ENCODE measurements around the gene MRPL41.
"Not testable (repeated sequence)": the region's sequence is repeated elsewhere in the genome, so short reads cannot be mapped to it uniquely, and the experiment has no call there.

The MRPL41 gene

DNA sequence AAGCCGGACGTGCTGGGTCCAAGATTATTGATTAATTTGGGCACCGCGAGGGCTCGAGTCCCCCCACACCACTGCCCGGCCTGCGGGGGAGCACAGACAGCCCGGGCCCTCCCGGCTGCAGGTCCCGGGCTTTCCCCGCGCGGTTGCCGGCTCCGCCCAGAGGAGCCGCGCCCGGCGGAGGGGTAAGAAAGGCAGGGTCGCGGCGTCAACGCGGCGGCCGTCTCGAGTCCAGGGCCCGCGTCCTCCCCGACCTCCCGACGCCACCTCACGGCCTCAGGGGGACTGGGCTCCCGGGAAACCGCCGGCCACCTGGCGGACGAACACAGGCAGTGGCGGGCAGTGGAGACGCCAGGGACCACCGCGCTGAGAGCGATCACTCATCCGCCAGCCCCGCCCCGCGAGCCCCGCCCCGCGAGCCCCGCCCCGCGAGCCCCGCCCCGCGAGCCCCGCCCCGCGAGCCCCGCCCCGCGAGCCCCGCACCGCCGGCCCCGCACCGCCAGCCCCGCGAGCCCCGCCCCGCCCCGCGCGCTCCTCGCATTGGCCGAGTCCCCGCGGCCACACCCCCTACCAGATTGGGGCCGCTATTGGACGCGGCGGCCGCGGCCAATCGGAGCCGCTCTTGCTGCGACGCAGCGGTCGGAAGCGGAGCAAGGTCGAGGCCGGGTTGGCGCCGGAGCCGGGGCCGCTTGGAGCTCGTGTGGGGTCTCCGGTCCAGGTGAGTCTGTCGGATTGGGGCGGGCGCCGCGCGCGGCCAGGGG lies at the start of gene MRPL41:
TSS of gene MRPL41 (plus strand) at position 616 of the 758 bp plus-strand sequence. CDS start 203 bp downstream, outside the sequence.
- peak in 55 of 56 donors; percentile 32 to 95 (median 84) for DNase-seq

DNA sequence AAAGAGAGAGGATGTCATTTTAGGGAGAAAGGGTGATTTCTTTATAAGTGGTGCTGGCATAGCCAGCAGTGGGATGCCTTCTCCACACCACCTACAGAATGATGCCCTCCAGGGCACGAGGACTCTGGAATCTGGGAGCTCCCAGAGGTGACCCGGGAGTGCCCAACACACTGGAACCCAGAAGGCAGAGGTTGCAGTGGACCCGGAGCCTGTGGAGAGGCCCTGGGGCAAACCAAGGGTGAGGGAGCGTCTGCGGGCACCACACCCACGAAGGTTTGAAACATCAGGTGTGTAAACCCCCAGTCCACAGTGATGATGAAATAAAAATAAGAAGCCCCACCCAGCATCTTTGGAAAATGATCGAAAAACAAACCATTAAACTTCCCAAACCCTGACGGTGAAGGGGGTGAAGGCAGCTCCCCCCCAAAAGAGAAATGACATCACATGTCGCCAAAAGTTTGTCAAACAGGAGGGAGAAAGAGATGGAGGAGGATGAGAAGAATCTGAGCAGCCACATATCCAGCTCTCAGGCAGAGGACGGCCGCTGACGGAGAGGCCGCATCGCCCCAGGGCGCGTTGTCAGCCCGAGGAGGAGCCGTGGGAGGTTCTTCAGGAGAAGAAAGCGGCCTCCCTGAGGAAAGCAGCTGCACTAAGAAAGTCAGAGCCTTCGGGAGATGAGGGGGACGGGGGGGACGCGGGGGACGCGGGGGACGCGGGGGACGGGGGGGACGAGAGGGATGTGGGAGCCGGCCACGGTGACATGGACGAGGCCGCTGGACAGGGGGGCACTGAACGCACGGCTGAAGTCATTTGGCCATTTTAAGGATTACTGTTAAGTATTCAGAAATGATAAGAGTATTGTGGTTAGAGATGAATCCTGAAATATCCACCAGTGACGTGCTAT lies 49.4 kb upstream of the MRPL41 start:
- DNase-seq, result no peak

- DNase-seq, result no peak
Measured at GRCh38 chr9:137504432-137504777, 47.3 kb upstream of the MRPL41 start.

DNA sequence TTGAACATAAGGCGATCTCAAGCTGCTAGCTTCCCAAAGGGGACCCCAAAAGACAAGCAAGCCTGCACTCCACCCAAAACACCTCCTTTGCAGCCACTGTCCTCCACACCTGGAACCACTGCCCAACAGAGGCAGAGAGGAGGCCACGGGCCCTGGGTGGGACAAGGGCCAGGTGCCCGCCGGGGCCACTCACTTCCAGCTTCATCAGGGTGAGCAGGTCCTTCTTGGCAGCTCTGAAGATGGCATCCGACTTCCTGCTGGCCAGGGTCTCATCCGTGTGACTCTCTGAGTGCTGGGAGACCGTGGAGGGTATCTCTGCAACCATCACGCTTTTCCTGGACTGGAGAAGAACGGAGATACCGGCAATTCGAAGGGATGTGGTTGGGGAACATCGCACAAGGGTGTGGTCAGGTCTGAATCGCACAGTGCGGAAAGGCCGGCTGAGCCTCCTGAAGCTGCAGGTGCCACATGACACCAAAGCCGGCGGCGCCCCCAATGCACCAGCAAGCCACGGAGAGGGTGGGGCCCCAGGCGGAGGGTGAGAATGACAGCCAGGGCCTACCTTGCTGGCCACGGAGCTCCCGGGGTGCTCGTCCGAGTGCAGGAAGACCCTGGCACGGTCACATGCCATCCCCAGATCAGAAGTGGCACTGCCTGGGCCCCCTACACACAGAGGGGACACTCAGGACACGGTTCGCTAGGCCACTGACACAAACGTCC lies 46.1 kb upstream of the MRPL41 start:
- DNase-seq, result no peak

DNA sequence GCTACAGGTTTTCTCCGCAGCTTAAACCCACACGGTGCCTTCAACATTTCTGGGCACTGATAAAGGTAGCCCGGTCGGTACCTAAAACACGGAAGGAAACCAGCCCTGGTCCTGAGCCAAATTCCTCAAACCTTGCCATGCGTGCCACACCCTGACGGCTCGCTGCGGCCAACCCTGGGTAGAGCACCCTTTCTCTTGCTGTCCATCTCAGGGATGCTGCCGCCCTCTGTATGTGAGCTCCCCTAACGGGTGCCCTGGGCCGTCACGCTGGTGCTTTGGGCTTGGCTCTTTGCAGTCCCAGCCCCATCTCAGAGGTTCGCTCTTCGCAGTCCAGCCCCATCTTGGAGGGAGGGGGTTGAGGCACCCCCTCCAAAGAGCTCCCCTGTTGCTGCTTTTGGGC lies 45.4 kb upstream of the MRPL41 start:
- DNase-seq, result no peak

DNA sequence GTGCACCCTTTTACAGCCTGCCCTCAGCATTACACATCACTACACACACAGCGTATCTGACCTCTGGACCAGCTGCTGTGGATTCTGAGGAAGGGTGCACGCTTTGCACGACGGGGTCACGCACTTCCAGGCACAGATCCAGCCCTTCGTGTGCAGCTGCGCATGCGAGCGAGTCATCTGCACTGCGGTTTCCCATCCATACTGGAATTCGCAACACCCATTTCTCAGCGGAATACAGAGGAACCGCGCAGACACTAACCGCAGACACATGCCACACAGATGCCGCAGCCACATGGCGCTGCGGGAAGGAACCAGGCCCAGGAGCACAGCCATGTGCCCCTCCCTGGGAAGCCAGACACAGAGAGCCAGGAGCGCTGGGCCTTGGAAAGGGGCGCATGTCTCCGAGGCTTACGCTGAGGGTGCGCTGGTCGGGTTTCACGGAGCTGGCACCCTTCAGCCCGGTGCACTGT lies 44.9 kb upstream of the MRPL41 start:
- no peak for DNase-seq

DNA sequence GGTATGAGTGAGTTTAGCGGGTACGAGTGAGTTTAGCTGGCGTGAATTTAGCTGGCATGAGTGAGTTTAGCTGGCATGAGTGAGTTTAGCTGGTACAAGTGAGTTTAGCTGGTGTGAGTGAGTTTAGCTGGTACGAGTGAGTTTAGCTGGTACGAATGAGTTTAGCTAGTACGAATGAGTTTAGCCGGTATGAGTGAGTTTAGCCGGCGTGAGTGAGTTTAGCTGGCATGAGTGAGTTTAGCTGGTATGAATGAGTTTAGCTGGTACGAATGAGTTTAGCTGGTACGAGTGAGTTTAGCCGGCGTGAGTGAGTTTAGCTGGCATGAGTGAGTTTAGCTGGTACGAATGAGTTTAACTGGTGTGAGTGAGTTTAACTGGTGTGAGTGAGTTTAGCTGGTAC lies 42.5 kb upstream of the MRPL41 start:
- no peak for DNase-seq

DNA sequence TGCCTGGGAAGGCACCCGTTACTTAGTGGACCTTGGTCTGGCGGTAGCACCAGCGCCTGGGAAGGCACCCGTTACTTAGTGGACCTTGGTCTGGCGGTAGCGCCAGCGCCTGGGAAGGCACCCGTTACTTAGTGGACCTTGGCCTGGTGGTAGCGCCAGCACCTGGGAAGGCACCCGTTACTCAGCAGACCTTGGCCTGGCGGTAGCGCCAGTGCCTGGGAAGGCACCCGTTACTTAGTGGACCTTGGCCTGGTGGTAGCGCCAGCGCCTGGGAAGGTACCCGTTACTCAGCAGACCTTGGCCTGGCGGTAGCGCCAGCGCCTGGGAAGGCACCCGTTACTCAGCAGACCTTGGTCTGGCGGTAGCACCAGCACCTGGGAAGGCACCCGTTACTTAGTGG lies 40.6 kb upstream of the MRPL41 start:
- DNase-seq, result not testable (repeated sequence)

GRCh38 chr9:137511758-137512463 lies 39.8 kb upstream of the MRPL41 start:
- DNase-seq, result no peak

GRCh38 chr9:137513136-137513535 lies 38.5 kb upstream of the MRPL41 start:
- DNase-seq, result not testable (repeated sequence)

DNA sequence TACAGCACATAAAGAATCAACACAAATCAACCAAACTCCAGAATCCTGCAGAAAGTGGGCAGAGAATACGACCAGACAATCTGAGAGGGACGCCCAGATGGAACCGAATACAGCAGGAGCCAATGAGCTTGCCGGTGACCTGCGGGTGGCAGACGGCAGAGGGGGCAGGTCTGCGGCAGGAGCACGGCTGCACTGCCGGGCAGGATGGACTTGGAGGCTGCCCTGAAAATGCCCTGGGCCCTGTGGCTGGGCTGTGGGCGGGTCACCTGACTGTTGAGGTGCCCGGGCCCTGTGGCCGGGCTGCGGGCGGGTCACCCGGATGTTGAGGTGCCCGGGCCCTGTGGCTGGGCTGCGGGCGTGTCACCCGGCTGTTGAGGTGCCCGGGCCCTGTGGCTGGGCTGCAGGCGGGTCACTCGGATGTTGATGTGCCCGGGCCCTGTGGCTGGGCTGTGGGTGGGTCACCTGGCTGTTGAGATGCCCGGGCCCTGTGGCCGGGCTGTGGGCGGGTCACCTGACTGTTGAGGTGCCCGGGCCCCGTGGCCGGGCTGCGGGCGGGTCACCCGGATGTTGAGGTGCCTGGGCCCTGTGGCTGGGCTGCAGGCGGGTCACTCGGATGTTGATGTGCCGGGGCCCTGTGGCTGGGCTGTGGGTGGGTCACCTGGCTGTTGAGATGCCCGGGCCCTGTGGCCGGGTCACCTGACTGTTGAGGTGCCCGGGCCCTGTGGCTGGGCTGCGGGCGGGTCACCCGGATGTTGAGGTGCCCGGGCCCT lies 37.7 kb upstream of the MRPL41 start:
- DNase-seq, result not testable (repeated sequence)

DNA sequence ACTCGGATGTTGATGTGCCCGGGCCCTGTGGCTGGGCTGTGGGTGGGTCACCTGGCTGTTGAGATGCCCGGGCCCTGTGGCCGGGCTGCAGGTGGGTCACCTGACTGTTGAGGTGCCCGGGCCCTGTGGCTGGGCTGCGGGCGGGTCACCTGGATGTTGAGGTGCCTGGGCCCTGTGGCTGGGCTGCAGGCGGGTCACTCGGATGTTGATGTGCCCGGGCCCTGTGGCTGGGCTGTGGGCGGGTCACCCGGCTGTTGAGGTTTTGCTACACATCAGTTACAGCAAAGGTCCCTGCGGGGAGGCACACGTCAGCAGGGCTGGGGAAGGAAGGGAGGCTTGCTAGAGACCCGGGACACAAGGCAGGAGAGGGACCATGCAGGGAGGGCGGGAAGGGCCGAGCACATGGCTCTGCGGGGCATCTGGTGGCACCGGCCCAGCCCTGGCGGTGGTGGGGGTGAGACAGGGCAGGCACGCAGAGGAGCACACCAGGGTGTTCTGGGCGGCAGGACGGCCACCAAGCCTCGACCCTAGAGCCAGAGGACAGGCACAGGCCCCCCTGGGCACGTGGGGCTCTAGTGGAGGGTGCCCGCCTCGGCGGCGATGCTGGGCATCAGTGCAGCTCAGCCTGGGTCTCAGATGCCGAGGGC lies 36.9 kb upstream of the MRPL41 start:
- DNase-seq, result no peak

- DNase-seq, result no peak
Measured at GRCh38 chr9:137515338-137515724, 36.3 kb upstream of the MRPL41 start.

- no peak for DNase-seq
Measured at GRCh38 chr9:137516144-137516917, 35.3 kb upstream of the MRPL41 start.

DNA sequence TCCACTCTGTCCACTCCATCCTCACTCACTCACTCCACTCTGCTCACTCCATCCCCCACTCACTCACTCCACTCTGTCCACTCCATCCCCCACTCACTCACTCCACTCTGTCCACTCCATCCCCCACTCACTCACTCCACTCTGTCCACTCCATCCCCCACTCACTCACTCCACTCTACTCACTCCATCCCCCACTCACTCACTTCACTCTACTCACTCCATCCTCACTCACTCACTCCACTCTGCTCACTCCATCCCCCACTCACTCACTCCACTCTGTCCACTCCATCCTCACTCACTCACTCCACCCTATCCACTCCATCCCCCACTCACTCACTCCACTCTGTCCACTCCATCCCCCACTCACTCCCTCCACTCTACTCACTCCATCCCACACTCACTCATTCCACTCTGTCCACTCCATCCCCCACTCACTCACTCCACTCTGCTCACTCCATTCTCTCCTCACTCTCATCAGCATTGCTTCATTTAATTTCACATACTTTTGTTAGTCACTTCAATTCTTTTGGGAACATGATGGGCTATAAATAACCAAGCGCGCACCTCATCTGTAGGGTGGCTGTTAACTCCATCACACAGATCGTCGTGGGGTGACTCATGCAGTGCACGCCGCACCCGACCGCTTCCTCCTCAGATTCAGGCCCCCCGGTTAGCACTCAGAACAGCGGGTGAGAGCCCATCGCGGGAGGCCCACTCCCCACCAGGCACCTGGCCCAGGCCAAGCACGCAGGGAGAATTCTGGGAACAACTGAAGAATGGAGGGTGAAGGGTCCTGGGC lies 32.8 kb upstream of the MRPL41 start:
- DNase-seq, result peak in 27 of 56 donors; percentile 9 to 73 (median 41)

DNA sequence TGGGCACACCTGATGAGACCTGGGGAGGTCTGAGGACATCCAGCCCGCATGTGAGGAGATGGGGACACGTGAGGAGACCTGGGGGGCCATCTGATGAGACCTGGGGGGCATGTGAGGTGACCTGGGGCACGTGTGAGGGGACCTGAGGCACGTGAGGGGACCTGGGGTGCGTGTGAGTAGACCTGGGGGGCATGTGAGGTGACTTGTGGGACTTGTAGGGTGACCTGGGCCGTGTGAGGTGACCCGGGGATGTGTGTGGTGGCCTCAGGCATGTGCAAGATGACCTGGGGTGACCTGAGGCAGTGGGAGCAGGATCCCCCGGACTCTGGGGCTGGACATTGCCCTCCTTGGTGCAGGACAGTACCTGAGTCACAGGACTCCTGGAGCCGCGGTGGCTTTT lies 32.1 kb upstream of the MRPL41 start:
- no peak for DNase-seq

GRCh38 chr9:137520614-137521404 lies 30.9 kb upstream of the MRPL41 start:
- no peak for DNase-seq

Data from nucleus accumbens (tissue), 56 donors.